ENCODE results near the gene SH3RF1. TPM values are rescaled to one million over a fixed set of nuclear protein-coding genes. Genes with fewer than 3 reads are reported as not detected.
A peak's percentile ranks its signal among the peaks of the same experiment; 100 is the strongest.

The SH3RF1 gene
- total RNA-seq, 6 experiments from 2014 or later: 54.5 to 67.1 (median 57.1) TPM

- Mint-ChIP-seq H3K27ac (peak overlapping the region; percentile 79), H3K4me3 (no peak overlapping the region; the same call in 1 of the 2 replicates), H3K27me3 (ENCODE audit: insufficient read depth) (peaks cover 3% of the 10 kb centered on the region; the same call in 1 of the 2 replicates), H3K9me3 (no peaks in the 10 kb centered on the region), H3K4me1 (ENCODE audit: low read depth) (peaks cover 73% of the 10 kb centered on the region), H3K36me3 (ENCODE audit: low read depth) (peaks cover 65% of the 10 kb centered on the region)
- TF ChIP-seq CTCF (IDR thresholded peaks at IDR 0.05): no peak
- no peak for DNase-seq
These were observed 172.7 kb downstream of the SH3RF1 start for GRCh38 chr4:169098054-169098497.

- Mint-ChIP-seq H3K27ac (peak overlapping the region; percentile 63), H3K4me3 (no peak overlapping the region; the same call in 1 of the 2 replicates), H3K36me3 (ENCODE audit: low read depth) (peaks cover 73% of the 10 kb centered on the region), H3K27me3 (ENCODE audit: insufficient read depth) (peaks cover 5% of the 10 kb centered on the region; the same call in 1 of the 2 replicates), H3K4me1 (ENCODE audit: low read depth) (peaks cover 57% of the 10 kb centered on the region), H3K9me3 (peaks cover 14% of the 10 kb centered on the region; the same call in 1 of the 2 replicates)
- TF ChIP-seq CTCF (IDR thresholded peaks at IDR 0.05): no peak
- no peak for DNase-seq
These were observed 174.5 kb downstream of the SH3RF1 start for GRCh38 chr4:169096221-169096620.

GRCh38 chr4:169094656-169095231, 176.0 kb downstream of the SH3RF1 start:
- Mint-ChIP-seq H3K27ac (no peak overlapping the region), H3K4me3 (no peak overlapping the region)

GRCh38 chr4:169092889-169093522, 177.8 kb downstream of the SH3RF1 start:
- H3K27ac Mint-ChIP-seq: no peak overlapping the region
- no peak for DNase-seq
- peaks cover 25% of the 10 kb centered on the region for H3K4me1 Mint-ChIP-seq (ENCODE audit: low read depth)
- H3K27me3 Mint-ChIP-seq (ENCODE audit: insufficient read depth): peaks cover 7% of the 10 kb centered on the region
- H3K4me3 Mint-ChIP-seq: no peak overlapping the region
- H3K36me3 Mint-ChIP-seq (ENCODE audit: low read depth): peaks cover 73% of the 10 kb centered on the region
- peaks cover 21% of the 10 kb centered on the region for H3K9me3 Mint-ChIP-seq
- TF ChIP-seq CTCF (IDR thresholded peaks at IDR 0.05): no peak

More at GRCh38 chr4:169094656-169095231, 176.0 kb downstream of the SH3RF1 start:
- peaks cover 7% of the 10 kb centered on the region; the same call in 1 of the 2 replicates for H3K27me3 Mint-ChIP-seq (ENCODE audit: insufficient read depth)
- peaks cover 21% of the 10 kb centered on the region for H3K9me3 Mint-ChIP-seq
- H3K4me1 Mint-ChIP-seq (ENCODE audit: low read depth): peaks cover 42% of the 10 kb centered on the region
- peaks cover 70% of the 10 kb centered on the region for H3K36me3 Mint-ChIP-seq (ENCODE audit: low read depth)
- no peak for DNase-seq
- no peak for TF ChIP-seq CTCF (IDR thresholded peaks at IDR 0.05)

- H3K27me3 Mint-ChIP-seq (ENCODE audit: insufficient read depth): peaks cover 6% of the 10 kb centered on the region
- H3K36me3 Mint-ChIP-seq (ENCODE audit: low read depth): peaks cover 58% of the 10 kb centered on the region
- TF ChIP-seq CTCF (IDR thresholded peaks at IDR 0.05): no peak
- peaks cover 21% of the 10 kb centered on the region for H3K9me3 Mint-ChIP-seq
- H3K4me3 Mint-ChIP-seq: no peak overlapping the region; the same call in 1 of the 2 replicates
- no peak overlapping the region for H3K27ac Mint-ChIP-seq
- H3K4me1 Mint-ChIP-seq (ENCODE audit: low read depth): peaks cover 5% of the 10 kb centered on the region; the same call in 1 of the 2 replicates
- no peak for DNase-seq
These were observed 180.1 kb downstream of the SH3RF1 start for GRCh38 chr4:169090484-169091215.

All from HFFc6 (cell line).